Prostate gland (tissue), 2 donors: ENCODE data around the gene VPS39.

Experiments used
- CTCF ChIP-seq, 4 experiments: fragments of 200-600 bp in 2 of 4; fragments of 450-650 bp in 2 of 4; sonication (generic) in 2 of 4; IDR thresholded peaks; 1 replicate in 3 of 4; 2 replicates in 1 of 4; pipeline ENCODE4 v1.5.1; 2016 to 2019; ENCODE audit warnings: antibody characterized with exemption in 4 of 4, mild to moderate bottlenecking in 2 of 4, moderate library complexity in 2 of 4
- POLR2A ChIP-seq: fragments of 450-650 bp; IDR thresholded peaks from one replicate; pipeline ENCODE4 v1.6.1; 2016; ENCODE audit warnings: antibody characterized with exemption, mild to moderate bottlenecking
- POLR2AphosphoS5 ChIP-seq: sonication (generic); formaldehyde crosslinking; IDR thresholded peaks from one replicate; pipeline ENCODE4 v1.6.1; 2017; ENCODE audit warnings: antibody characterized with exemption

- TF ChIP-seq POLR2A (no peak), CTCF (IDR thresholded peaks at IDR 0.05) (no peak), POLR2AphosphoS5 (no peak)
Observed at GRCh38 chr15:42239528-42240182, 31.6 kb upstream of the VPS39 start.
